ENCODE results near the gene SERPINB6.
"Not testable (repeated sequence)": the region's sequence is repeated elsewhere in the genome, so short reads cannot be mapped to it uniquely, and the experiment has no call there.

SERPINB6 gene

DNA sequence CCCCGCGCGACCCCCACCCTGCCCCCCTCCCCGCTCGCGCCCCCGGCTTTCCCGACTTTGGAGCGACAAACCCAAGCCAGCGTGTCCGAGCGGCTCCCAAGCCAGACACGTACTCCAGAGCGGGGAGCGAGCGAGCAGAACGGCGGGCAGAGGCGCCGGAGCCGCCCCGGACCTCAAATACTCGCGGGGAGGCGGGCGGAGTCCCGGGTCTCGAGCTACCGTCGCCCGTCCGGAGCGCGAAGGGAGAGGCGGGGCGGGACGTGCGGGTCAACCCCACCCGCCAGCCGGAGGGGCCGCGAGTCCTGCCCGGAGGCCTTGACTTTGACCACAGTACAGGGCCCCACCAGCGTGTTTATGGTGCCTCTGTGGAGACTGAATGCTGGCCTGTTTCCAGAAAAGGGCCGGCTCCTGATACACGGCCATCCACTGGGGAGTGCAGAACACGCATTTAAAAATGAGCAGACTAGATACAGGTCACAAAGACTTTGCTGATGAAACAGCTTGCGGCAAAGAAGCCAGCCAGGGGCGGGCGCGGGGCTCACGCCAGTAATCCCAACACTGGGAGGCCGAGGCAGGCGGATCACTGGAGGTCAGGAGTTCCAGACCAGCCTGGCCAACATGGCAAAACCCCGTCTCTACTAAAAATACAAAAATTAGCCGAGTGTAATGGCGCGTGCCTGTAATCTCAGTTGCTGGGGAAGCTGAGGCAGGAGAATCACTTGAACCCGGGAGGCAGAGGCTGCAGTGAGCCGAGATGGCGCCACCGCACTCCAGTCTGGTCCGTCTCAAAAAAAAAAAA is at the start of gene SERPINB6:
TSS of gene SERPINB6 (minus strand) at position 148 of the 799 bp plus-strand sequence. CDS start 12,235 bp downstream, outside the sequence.
- FAIRE-seq: no peak

DNA sequence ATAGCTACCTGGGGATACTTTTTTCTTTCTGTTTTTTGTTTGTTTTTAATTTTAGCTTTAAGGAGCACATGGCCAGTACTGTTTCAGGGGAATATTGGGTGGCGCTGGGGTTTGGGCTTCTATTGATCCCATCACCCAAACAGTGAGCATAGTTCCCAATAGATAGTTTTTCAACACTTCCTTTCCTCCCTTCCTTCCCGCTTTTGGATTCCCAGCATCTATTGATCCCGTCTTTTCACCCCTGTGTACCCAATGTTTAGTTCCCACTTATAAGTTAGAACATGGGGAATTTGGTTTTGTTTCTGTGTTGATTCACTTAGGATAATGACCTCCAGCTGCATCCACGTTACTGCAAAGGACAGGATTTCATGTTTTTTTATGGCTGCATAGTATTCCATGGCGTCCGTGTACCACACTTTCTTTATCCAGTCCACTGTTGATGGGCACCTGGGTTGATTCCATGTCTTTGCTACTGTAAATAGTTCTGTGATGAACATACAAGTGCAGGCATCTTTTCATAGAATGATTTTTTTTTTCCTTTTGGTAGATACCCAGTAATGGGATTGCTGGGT is 48.5 kb upstream of the SERPINB6 start:
- FAIRE-seq: no peak

DNA sequence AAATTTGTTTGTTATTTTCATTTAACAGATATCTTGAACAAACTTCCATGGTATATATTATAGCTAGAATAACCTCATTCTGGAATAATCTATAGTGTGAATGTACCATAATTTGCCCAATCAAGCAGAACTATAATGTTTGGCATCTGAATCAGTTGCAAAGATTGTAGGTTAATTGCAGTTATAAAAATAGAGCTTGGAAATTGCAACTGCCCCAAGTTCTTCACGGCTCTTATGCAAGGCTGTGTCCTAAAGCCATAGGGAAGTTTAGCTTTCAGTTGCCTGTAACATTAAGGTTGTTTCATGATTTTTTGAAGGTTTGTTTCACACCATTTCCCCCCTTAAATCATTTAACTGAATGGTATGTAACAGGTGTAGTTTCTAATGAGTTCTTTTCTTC is 47.7 kb upstream of the SERPINB6 start:
- no peak for FAIRE-seq

DNA sequence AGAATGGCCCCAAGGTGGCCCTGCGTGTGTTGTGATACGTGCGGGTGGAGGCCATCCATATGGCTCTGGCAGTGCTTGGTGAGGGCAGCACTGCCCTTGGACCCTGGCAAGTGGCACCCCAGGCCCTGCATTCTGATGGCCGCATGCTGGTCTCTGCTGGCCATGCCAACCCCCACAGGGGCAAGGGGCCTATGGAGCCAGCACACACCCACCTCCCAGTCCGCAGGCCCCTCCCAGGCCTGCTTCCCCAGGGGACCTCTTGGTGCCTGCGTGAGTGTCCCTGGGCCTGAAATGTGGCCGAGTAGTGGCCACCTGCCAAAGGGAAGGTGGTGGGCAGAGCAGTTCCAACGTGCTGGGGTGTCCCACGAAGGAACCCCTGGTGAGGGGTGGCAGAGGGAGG is 45.9 kb upstream of the SERPINB6 start:
- FAIRE-seq: no peak

DNA sequence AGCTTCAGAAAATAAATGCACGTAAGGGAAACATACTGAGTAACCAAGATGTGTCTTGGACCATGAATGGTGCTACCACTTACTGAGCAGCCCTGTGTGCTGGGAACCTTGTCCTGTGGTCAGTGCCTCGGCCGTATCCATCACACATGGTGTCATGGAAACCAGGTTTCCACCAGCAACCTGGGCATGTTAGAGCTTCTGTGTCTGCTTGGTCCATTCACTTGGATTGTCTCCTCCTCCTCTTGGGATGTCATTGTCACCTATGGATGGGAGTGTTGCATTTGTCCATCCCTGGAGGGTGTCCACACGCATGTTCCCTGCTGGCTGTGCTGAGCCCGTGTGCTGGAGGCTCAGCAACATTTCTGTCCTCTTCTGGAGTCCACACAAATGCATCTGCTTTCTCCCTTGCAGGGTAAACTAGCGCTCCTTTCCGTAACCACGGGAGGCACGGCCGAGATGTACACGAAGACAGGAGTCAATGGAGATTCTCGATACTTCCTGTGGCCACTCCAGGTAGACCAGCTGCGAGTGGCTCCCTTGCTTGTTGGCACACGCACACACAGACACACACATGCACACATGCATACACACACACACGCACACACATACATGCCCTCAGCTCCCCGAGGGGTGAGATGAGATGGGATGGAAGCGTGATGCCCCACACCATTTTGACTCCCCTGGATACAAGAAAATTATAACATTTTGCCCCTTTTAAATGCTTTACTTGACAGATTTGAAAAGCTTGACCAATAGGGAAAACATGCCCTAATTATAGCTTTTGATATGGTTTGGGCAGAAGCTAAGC is 45.3 kb upstream of the SERPINB6 start:
- FAIRE-seq: no peak

DNA sequence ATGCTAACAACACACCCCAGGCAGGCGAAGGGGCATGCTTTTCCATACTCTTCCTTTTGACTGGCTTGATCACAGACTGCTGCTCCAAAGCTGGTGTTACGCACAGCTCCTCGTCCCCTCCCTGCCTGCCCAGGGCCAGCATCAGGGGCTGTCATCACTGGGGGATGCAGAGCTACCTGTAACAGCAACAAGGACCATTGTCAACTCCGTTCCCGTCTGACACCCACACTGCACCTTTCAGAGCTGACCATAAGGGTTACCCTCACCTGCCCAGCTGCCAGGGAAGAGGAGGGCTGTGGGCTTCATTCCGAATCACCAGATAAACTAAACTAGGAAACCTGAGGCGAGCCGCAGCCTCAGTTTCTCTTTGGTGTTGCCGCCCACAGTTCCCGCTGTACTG is 43.8 kb upstream of the SERPINB6 start:
- FAIRE-seq: no peak

DNA sequence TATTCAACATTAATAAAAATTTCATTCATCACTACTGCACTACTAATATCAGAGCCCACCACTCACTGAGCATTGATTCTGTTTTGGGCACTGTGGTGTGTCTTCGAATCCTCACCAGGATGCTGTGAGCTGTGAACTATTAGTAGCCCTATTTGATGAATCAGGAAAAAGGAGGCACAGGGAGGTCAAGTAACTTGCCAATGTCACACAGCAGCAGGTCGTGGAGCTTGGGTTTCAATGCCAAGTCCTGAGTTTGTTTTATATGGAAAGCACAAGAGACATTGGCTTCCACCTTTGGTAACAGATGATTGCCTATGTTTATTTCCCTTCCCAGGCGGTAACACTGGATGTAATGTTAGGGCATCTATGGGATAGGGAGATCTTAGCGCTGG is 43.3 kb upstream of the SERPINB6 start:
- no peak for FAIRE-seq

DNA sequence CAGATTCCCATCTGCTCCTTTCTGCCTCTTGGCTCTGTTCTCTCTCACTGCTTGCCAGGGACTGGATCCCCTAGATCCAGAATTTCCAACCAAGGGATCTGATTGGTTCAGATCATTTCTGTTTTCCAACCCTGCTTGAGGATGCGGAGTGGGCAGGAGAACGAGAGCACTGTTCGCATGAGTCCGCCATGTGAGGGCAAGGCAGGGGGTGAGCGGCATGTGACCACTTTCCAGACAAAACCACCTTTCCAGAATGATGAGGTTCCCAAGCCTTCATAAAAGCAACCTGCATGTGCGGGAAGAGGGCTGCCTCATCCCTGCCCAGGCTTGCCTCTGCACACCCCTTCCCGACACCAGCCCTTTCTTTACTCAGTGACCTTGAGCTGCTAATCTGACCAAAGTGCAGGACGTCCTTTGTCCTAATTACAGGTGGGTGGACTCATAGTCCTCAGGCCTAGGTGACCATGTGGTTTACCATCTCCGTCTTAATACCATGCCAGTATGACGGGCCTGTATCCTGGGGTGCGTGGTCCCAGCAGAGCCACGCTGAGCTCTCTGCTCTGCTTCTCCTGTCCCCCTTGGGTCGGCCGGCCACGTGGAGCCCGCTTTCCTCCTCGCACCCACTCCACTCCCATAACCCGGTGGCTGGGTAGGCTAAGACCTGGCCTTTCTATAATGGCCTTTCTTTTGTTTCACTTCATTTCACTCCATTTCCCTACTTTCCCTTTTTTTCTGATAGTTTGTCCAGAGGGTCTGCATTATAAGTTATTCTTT is 42.7 kb upstream of the SERPINB6 start:
- no peak for FAIRE-seq

DNA sequence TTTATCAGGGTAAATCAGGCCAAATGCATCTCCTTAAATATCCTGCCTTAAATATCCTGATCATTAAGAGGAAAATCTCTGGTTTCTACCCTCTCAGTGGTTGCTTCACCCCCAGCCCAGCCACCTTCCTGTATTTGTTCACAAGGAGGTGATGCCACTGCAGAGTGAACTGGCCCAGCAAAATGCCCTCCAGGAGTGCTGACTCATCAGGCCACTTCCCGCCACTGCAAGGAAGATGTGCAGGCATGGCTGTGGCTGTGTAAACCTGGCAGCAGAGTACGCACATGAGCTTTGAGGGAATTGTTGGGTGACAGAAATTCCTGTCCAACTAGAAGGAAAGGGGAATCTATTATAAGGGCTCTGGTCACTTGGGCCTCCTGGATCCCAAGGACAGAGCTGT is 42.1 kb upstream of the SERPINB6 start:
- FAIRE-seq: no peak

DNA sequence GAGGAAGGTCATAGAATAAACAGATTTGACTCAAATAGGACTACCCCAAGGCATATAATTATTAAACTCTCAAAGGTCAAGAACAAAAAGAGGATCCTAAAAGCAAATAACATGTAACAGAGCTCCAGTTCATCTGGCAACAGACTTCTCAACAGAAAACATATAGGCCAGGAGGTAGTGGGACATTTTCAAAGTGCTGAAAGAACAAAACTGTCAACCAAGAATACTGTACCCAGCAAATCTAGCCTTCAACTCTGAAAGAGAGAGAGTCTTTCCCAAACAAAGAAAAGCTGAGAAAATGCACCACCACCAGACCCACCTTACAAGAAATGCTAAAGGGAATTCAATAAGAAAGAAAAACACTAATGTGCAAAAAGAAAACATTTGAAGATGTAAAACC is 40.2 kb upstream of the SERPINB6 start:
- no peak for FAIRE-seq

DNA sequence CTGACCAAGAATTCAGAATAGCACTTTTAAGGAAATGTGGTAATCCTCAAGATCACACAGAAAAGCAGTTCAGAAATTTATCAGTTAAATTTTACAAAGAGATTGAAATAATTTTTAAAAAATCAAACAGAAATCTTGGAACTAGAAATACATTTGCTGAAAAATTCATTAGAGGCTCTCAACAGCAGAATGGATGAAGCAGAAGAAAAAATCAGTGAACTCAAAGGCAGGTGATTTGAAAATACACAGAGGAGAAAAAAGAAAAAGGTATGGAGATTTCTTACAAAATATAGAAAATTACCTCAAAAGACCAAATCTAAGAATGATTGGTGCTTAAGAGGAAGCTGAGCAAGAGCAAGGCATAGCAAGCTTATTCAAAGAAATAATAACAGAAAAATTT is 39.8 kb upstream of the SERPINB6 start:
- FAIRE-seq: no peak

DNA sequence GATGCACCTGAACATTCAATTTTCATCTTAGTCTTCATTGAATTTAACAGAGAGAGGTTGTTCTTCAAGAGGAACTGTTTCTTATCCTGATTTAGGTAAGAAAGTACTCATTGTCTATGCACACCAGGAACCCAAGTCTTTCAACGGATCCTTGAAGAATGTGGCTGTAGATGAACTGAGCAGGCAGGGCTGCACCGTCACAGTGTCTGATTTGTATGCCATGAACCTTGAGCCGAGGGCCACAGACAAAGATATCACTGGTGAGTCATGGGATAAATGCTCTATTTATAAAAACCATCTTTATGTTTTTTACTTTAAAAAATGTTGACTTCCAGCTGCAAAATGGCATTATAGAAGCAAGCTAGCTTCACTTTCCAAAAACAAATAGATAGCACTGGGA is 38.6 kb upstream of the SERPINB6 start:
- FAIRE-seq: no peak

DNA sequence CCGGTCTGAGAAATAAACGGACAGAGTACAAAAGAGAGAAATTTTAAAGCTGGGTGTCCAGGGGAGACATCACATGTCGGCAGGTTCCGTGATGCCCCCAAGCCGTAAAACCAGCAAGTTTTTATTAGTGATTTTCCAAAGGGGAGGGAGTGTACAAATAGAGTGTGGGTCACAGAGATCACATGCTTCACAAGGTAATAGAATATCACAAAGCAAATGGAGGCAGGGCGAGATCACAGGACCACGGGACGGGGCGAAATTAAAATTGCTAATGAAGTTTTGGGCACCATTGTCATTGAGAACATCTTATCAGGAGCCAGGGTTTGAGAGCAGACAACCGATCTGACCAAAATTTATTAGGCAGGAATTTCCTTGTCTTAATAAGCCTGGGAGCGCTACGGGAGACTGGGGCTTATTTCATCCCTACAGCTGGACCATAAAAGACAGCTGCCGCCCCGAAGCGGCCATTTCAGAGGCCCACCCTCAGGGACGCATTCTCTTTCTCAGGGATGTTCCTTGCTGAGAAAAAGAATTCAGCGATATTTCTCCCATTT is 37.4 kb upstream of the SERPINB6 start:
- not testable (repeated sequence) for FAIRE-seq

DNA sequence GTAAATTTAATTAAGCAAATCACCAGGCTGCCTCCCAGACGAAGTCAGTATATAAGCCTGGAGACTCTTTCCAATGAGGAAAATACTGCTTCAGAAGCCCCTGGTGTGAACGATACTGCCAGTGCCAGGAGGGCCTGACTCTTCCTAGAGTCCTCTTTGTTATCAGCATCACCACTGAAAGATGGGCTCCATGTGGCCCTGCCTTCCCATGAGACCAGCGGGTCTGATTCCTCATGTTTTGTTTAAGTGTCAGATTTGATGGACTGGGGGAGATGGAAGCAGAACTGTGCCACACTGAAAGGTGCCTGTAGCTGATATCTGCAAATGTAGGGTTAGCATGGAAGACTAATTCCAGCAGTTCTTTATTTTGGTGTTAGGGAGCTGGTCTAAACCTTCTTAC is 36.2 kb upstream of the SERPINB6 start:
- FAIRE-seq: no peak

DNA sequence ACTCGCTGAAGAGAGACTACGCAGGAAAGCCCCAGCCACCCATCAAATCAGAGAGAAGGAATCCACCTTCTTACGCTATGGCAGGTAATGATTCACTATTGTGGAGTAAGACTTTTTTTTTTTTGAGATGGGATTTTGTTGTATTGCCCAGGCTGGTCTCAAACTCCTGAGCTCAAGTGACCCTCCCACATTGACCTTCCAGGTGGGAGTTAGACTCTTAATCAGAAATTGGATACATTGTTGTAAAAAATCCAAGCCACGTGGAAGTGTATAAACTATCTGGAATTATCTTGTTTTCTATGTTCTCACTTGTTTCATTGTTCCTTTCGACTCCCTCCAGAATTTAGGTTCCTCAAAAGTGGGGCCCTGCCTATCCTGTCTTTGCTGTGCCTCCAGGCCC is 35.1 kb upstream of the SERPINB6 start:
- FAIRE-seq: no peak

DNA sequence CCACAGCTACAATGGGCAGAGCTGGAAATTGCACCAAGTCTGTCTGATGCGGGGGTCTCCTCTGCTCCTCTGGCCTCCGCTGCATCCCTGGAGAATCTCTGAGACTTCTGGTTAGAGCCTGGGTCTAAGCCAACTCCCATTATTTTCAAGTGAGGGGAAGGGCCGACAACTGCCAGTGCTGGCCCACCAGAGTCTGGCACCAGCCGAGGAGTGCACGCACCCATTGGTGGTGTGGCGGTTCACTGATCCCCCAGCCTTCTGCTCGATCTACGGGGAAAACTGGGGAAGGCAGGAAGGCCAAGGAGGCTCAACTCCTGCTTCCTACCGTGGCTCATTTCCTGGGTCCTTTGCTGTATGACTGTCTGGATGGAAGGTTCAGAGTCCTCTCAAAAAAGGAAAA is 34.5 kb upstream of the SERPINB6 start:
- no peak for FAIRE-seq

DNA sequence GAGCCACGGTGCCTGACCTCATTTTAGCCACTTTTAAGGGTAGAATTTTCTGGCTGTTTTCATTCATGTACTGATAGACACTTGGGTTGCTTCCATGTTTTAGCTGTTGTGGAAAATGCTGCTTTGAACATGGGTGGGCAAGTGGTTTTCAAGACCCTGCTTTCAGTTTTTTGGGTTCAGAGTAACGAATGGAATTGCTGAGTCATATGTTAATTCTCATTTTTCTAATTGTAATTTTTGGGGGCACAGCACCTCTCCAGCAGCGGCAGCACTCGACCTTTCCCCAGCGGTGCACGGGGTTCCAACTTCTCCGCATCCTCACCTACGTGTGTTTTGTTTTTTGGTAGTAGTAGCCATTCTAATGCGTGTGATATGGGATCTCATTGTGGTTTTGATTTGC is 33.7 kb upstream of the SERPINB6 start:
- FAIRE-seq: no peak

DNA sequence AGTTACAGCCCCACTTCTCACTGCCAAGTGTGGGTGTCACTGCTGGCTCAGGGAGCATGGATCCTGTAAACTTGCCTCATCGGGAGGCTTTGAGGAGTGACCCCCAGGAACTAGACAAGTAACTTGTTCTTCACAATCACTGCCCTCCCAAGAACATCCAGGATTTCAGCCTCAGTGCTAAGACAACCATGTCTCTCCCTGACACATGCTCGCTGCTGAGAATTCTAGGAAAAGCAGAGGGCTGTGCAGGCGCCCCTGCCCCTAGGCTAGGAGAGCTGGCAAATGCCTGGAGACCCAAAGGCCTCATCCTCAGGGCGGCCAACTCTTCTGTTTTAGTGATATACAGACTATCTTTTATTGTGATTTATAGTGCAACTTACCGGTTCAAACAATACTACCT is 31.9 kb upstream of the SERPINB6 start:
- FAIRE-seq: not testable (repeated sequence)

DNA sequence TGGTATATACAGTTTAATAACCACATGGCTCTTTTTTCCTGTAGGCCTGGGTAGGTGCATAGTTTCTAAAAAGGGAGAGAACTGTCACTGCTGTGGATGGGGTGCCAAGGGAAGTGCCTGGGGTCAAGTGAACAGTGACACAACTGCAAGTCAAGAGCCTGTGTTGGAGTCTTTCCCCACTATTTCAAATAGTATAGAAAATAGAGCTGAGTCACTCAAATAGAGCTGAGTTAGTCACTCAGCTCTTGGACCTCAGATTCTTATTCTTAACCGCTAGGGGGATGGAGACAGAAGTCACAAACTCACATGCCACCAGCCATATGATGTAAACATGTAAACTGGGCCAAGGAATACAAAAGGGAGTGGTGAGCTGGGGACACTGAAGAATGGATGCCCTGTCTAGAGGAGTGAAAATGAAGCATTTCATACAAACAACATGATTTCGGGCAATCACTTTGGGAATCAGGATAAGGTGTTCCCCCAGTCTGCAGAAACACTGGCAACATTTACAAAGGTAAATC is 30.5 kb upstream of the SERPINB6 start:
- FAIRE-seq: no peak

DNA sequence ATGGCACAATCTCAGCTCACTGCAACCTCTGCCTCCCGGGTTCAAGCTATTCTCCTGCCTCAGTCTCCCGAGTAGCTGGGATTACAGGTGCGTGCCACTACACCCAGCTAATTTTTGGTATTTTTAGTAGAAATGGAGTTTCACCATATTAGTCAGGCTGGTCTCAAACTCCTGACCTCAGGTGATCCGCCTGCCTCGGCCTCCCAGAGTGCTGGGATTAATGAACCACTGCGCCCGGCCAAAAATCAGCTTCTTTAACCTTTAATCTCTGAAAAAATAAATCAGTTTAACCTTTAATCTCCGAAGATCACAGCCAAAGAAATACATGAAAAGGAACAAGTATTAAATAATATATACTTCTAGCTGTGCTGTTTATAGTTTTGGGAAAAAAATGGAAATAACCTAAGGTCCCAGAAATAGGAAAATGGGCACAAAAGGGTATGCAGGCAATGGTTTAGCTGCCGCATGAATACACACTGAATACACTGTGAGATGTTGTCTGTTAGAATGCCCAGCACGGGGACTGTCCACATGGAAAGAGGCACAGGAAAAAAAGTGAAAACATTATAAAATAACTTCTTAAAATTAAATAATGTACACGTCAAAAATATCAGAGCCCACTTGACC is 29.9 kb upstream of the SERPINB6 start:
- no peak for FAIRE-seq

DNA sequence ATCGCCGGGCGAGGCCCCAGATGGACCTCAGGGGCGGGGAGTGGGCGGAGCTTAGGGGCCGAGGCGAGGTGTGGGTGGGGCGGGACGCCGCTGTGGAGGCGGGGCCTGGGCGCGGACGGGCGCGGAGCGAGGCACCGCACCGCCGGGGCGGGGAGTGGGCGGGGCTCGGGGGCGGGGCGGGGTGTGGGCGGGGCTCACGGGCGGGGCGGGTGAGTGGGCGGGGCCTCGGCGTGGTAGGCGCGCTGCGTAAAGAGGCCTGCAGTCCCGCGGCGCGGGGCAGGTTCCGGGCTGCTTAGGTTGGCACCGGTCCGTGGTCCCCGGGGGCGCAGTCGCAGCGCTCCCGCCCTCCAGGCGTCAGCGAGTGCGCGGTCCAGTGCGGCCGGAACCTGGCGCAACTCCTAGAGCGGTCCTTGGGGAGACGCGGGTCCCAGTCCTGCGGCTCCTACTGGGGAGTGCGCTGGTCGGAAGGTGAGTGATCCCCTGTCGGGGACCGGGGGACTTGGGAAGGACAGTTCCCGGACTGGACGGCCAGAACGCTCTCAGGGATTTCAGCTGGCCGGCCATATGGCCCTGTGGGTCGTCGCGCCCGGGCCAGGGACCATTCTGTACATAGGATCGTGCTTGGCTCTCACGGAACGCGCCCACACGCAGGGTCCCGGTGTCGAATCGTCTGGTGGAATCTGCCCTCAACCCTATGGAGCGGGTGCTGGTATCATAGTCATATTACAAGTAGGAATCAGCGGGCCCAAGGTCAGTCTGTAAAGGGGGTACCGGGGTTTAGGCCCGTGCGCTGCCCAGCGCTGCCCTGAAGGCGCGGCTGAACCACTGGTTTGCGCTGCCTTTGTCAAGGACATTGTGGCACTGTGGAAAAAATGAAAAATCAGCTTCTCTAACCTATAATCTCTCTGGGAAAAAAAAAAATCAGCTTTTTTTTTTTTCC is 28.5 kb upstream of the SERPINB6 start, which contains the start of gene NQO2:
TSS of gene NQO2 (plus strand) at position 277 of the 940 bp plus-strand sequence. CDS start 6,659 bp downstream, outside the sequence.
- FAIRE-seq: no peak

Measured in TTC549 (cell line).